GM21786 (cell line): Measurements from ENCODE around the gene OXLD1.

Experiments
- ATAC-seq: cut with Tn5 transposase; IDR thresholded peaks from one replicate; pipeline ENCODE4 v1.9.1; 2021; ENCODE audit not compliant: unreplicated experiment

Gene OXLD1

DNA sequence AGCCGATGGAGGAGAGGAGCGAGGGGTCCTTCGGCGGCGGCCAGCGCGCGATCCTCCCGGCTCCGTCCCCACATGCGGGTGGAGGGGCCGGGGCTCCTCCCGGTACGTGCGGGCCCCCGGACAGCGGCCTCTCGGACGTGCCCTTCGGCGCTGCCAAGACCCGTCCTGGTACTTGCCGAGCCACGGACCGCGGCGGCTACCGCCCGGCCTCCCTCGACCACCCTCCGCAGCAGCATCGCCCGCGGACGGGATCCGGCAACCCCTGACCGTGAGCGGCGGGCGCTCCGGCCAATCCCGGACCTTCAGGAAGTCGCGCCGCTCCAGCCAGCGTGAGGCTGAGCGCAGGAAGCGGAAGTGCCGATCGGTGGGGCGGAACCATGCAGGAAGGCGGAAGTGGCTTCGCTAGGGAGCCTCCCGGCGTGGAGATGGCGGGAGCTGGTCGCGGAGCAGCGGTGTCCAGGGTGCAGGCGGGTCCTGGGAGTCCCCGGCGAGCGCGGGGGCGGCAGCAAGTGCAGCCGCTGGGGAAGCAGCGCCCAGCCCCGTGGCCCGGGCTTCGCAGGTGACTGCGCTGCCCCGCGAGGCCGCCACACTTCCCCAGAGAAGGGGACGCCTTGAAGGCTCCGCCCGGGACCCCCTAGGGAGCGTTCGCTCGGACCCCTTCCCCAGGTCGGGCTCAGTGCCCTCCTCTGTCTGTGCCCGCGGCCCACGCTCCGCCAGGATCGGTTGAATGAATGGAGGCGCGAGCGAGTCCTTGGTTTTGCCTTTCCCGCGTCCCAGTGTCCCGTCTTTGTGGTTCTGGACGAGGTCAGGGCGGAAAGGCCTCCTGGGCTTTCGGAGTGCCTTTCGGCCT is at the start of gene OXLD1, which contains the start of gene CCDC137:
Gene OXLD1 (minus strand): TSS at position 264 of the 850 bp plus-strand sequence. CDS start 28 bp downstream, at position 236.
Gene CCDC137 (plus strand): TSS at position 396 of the 850 bp plus-strand sequence. CDS start 30 bp downstream, at position 426.
- peak; percentile 87 for ATAC-seq

DNA sequence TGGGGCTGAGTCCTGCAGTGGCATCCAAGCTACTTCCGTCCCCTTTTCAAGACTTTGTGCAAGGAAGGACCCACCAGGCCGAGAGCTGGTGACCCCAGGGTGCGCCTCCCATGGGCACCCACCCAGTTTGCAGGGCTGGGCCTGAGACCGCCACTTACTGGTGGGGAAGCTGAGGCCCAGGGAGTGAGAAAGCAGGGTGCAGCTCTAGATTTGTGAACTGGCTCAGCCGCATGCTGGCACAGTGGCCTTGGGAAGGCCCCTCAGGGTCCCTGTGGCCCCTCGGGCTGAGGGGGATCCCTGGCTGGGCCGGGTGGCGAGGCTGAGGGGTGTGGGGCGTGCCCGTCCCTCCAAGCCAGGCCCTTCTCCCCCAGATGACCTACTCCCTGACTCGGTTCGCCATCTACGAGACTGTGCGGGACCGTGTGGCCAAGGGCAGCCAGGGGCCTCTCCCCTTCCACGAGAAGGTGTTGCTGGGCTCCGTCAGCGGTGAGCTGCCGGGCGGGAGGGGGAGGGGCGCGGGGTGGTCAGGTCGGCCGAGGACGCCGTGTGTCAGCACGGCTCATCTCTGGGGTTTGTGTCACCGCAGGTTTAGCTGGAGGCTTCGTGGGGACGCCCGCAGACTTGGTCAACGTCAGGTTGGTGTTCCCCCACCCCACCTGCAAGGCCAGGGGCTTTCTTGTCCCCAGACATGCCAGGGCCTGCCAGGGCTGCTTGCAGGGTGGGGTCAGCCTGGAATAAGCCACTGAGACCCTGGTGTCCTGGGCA is 48.9 kb upstream of the OXLD1 start:
- no peak for ATAC-seq

DNA sequence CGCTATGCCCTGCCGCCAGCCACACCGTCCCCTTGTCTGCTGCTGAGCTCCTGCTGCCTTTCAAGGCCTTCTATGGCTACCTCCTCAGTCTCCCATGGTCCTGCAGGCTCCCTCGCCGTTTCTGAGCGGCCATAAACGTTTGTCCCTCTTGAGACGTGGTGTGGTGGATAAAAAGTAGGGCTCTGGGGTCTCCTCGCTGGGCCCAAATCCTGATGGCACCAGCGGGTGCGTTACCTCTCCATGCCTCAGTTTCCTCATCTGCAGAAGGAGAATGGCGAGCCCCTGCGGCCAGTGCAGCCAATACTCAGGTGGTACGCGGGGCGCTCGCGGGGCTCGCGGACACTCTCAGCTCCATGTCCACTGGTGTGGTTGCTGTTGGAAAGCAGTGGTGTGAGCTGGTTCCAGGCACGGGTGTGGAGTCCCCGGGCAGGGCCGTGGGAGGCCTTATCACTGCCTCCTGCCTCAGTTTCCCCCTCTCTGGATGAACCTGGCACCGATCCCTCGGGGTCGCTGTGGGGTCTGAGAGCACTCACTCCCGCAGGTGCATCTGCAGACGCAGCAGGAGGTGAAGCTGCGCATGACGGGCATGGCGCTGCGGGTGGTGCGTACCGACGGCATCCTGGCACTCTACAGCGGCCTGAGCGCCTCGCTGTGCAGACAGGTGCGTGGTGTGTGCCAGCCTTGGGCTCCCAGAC is 48.2 kb upstream of the OXLD1 start:
- ATAC-seq, result no peak

DNA sequence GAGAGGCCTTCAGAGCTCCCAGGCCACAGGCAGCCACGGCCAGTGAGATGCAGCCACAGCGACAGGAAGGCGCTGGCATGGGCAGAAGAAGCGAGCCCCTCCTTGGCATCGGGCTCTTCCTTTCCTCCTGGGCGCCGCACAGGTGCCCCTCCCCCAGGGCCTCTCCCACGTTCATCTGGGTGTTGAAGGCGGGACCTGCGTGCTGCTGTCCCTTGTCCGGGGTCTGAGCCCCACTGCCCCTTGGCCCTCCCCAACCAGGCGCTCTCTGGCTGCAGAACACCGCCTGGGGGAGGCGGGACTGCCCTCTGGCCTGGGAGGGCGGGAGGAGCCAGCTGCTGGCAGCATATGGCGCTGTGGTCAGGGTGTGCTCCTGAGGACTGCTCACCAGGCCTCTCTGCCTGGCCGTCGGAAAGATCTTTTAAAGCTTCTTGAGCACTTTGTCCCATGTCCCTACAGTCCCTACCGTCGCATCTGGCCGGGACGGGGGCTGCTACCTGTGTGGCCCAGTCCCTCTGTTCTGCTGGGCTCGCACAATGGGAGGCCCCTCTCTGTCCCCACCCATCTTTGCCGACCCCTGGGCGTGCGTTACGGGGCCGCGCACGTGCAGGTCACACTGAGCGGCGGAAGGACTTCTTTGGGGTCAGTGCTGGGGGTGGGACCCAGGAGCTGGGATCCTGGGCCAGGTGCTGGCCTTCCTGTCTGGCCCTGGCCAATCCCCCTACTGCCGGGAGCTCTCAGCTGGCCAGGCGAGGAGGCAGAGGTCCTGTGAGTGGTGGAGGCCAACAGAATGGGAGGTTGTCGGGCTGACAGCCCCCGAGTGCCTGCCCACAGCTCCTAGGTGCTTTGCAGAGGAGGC is 47.4 kb upstream of the OXLD1 start:
- no peak for ATAC-seq

DNA sequence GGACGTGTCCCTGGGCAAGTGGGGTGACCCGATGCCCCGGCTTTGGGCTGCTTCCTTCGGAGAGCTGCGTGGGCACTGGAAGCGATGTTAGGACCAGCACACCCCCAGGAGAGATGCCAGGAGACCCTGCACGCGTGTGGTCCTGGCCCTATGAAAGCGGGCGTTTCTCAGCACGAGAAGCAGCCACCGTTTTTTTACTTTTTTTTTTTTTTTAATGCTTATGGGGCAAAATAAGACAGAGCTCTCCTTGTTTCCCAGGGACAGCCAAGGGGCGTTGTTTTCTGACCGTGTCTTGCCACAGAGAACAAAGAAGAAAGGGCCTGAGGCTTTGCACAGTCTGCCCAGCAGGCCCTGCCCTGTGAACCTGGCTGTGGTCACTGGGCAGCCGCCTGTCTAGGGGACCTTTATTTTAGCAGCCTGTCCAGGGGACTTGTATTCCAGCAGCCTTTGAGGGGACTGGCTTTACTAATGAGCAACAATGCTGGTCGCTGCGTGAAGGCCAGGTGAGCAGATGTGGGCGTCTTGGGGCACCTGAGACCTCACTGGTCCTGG is 46.7 kb upstream of the OXLD1 start:
- no peak for ATAC-seq

DNA sequence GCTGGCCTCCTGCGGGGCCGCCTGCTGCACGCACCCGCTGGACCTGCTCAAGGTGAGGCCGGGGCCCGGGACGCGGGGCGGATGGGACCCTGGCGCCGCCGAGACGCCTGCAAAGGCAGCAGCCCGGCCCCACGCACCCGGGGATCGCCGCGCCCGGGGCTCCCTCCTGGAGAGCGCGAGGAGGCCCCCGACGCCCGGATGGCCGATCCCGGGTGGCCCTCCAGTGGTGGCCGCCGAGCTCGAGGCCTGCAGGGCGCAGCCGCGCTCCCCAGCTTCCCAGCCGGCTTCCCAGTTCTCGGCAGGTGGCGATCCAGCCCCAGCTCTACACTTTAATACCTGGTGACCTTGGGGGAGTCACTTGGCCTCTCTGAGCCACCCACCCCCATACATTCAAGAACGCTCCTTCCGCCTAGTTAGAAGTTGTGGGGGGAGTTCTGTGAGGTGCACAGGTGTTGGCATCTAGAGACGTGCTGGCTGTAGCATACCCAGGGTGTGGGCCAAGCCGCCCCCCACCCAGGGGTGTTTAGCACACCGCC is 46.1 kb upstream of the OXLD1 start:
- ATAC-seq, result peak; percentile 13

DNA sequence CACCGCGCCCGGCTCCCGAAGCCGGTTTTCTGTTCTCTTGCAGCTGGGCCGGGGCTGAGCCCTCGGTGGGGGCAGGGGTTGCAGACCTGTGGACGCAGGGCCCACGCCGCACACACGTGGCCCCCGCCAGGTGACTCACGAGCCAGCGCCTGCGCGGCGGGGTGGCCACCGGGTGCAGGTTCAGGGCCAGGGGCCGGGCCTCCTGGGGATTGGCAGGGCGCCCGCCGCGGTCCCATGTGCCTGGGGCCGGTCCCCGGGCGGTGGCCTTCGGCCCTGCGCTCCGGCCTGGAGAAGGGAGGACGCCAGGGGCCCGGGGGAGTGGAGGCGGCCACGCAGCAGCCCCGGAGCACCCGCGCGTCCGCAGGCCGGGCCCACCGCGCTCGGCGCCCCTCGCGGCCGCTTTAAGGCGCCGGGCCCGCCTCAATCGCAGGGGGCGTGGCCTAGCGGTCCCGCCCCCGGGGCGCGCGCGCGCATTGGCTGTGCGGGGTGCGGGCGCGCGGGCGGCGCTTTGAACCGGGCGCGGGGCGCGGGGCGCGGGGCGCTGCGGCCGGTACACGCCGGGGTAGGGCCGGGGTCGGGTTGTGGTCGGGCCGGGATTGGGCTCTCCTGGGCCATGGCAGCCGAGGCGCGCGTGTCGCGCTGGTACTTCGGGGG is 45.5 kb upstream of the OXLD1 start, which contains the start of gene SLC25A10:
Gene SLC25A10 (plus strand): TSS at position 471 of the 654 bp plus-strand sequence. CDS start 143 bp downstream, at position 614.
- peak; percentile 60 for ATAC-seq

DNA sequence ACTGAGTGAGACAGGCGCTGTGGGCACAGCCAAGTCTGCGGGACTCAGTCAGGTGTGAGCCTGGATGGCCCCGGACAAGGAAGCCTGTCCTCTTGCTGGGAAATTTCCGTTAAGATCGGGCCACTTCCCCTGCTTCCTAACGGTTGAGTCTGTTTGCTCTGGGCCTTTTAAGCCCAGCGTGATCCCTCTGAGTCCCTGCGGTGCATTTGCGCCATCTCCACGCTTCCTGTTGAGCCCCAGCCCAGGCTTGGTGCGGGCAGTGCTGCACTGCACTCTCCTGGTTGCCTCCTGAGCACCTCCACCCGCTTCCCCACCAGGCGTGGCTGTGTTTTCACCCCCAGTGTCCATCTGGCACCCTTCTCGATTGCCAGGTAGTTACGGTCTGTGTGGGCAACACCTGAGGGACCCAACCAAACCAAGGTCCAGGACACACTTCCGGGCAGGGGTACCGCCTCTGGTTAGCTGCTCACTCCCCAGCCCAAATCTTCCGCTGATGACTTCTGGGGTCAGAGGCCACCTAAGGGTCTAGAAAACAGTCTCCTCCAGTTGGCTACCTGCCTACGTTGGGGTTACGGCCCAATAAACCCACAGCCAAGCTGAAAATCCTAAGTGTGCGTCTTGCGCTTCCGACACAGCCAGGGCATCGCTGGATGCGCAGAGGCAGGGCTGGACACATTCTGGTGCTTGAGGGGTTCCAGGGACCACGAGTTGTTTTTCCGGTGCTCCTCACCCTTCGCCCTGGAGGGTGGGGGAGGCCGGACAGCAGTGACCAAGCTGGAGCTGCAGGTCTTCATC is 44.3 kb upstream of the OXLD1 start:
- ATAC-seq, result no peak

DNA sequence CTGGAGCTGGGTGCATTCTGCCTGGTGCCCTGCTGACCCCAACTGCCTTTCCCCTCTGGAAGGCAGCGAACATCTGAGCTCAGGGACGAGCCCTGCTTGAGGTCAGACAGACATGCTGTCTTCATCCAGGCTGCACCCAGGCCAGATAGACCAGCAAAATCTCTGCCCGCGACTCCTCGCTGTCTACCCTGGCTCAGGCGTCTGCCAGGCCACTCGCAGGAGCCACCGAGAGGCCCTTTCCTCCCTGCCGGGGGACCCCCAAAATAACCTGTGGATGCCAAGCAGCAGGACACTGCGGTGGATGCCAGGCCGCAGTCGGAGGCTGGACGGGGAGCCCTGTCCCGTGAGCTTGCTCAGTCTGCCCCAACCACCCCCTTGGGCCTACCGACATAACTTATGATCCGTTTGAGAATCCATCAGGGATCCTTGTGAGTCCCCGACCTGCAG is 42.4 kb upstream of the OXLD1 start:
- no peak for ATAC-seq

DNA sequence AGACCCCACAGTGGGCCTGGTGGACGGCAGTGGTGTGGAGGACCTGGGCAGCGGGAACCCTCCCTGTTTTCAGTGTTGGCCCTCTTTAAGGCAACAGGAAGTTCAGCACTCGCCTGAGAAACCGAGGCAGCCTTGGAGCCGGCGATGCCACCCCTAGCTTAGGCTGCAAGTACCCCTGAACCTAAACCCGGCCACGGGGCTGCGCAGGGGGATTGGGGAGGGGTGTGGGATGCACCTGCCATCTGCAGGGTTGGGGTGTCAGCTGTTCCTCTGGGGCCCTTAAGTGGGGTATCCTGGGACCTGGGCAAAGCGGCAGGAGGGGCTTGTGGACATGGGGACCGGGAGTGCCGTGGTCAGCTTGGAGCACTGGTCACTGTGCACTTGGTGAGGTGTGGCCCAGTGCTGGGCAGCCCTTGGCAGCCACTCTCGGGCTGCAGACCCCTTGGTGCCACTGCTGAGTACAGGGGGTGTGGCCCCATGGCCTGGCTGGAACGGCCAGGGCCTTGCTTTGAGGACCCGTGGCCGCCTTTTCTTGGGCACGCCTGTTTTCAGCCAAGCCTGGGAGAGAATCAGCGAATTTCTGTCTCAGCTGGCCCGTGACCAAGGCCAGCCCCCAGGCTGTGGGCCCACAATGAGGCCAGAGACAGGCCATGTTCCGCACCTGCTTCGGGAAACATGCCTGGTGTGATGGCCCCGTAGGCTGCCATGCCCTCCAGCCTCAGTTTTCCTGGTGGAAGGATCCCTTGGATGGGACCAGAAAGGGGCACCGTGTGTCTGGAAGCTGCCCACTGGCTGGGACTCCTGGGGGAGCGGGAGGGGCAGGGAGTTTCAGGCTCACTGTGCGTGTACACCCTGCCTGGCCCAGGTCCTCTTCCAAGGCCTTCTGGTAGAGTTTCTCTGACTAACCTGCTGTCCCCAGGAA is 41.6 kb upstream of the OXLD1 start:
- no peak for ATAC-seq

DNA sequence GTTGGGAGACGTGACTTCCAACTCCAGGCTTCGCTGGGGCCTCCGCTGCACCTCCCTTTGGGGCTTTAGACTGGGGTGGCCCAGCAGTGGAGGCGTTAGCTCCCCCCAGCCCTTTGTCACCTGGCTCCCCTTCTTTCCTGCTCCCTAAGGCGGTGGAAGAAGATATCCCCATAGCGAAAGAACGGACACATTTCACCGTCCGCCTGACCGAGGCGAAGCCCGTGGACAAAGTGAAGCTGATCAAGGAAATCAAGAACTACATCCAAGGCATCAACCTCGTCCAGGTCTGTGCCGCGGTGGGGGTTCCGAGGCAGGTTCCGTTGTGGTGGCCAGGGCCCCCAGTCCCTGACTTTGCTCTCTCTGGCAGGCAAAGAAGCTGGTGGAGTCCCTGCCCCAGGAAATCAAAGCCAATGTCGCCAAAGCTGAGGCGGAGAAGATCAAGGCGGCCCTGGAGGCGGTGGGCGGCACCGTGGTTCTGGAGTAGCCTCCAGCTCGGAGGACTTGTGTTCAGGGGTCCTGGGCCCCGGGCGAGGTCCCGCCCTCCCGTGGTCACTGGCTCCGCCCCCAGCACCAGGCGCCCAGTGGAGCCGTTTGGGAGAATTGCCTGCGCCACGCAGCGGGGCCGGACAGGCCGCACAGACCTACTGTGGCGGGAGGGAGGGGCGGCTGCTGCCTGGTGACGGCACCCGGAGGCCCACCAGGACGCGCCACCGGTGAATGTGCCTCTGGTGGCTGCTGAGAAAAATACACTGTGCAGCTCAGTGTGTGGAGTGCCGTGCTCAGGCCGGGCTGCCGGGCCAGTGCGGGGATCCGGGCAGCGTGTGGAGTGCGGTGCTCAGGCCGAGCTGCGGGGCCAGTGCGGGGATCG is 40.6 kb upstream of the OXLD1 start:
- no peak for ATAC-seq

DNA sequence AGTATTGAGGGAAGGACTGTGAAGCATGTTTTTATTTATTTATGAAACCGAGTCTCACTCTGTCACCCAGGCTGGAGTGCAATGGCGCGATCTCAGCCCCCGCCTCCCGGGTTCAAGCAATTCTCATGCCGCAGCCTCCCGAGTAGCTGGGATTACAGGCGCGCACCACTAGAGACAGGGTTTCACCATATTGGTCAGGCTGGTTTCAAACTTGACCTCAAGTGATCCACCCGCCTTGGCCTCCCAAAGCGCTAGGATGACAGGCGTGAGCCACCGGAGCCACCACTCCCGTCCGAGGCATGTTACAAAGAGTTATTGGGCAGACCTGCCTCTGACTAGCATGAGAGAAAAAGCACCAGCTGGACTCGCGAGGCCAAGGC is 39.8 kb upstream of the OXLD1 start:
- no peak for ATAC-seq

DNA sequence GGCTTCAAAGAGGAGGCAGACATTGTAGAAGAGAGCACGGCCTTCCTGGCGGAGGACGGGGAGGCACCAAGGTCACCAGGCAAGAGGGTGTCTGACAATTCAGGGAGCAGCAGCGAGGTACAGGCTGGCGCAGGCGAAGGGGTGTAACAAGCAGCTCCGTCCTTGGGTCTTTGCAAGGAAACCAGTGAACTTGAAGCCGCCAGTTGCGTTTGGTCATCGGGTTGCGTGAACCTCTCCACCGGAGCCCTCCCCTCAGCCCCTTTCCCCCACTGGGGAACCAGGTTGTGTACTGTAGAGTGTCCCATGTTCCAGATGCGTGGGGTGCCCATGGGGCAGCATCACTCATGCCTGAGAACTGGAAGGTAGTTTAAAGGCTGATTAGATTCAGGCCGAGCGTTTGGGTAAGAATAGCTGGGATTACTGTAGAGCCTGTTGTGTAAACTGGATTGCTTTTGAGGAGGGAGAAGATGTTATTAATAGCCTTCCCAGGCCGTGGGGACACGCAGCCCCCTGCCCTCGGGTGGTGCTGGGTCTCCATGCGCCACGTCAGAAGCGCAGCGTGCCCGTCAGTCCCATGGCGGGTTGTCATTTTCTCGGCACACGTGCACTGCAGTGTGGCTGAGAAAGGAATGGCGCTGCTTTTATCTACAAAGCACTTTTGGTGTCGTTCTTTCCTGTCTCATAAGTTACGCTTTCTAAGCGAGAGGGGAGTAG is 39.3 kb upstream of the OXLD1 start:
- no peak for ATAC-seq

DNA sequence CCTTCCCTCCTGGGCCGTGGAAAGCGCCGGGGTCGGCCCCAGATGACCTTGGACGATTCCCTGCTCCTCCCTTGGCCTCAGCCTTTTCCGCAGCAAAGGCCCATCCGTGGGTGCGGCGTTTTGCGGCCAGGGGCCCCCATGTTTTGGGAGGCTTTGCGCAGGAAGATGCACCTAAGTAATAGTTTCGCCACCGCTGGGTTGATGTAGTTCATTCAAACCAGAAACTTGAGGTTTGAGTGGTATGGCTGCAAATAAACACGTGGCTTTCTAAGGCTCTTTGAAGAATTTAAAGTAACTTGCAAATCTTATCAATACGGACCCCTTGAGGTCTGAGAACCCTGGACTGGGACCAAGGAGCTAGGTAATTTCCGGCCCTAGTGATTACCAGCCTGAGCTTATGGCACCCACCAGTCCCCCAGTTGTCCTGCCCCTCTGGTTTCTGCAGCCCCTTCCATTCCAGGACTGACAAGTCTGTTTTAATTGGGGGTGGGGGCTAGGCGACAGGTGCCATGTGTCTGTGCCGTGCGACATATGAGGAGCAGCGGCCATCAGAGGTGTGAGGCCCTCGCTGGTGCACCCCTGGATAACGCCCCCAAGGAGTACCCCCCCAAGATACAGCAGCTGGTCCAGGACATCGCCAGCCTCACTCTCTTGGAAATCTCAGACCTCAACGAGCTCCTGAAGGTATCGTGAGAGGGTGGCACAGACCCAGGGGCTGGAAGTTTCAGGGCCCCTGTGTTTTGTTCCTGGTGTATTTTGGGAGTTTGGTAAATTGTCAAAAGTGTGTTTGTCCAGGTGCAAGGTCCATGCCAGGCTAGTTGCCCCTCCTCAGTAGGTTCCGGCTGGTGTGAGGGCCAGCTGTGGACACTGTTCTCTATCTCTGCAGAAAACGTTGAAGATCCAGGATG is 37.6 kb upstream of the OXLD1 start:
- no peak for ATAC-seq
